Measurements from ENCODE around the gene CYB5R3.
A peak's percentile ranks its signal among the peaks of the same experiment; 100 is the strongest.
"Not testable (repeated sequence)": the region's sequence is repeated elsewhere in the genome, so short reads cannot be mapped to it uniquely, and the experiment has no call there.

CYB5R3 gene

DNA sequence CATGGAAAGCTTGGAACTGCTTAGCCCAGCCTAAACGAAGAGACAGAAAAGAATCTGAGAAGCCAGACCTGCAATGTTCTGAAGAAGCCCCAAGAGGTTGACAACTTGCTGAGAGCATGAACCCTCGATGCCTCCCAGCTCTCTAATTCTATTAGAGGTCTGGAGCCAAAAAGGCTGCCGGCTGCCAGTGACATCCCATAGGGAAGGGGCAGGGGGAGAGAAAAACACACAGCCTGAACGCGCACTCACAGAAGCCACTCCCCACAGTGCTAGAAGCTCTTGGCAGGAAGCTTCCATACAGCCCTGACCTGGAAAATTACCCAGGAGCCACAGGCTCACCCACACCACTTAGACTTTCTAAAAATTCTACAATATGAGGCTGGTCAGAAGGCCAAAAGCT, 52.9 kb downstream of the CYB5R3 start:
- DNase-seq, result no peak

DNA sequence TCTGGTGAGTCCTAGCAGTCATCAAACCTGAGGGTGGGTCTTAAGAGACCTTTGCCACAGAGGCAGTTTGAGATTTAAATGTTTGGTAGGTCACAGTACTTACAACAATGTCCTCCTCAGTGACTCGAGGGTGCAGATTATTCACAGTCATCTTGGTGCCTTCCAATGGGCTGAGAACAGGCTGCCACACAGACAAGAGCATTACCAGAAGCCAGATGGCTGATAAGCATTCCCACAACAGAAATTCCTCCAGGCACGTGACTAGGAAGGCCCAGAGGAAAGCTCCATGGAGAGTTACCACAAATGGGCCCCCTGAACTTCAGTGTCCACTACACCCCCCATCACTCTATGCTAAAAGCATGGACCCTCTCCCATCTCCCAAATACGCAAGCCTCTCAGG, 53.8 kb downstream of the CYB5R3 start:
- no peak for DNase-seq

DNA sequence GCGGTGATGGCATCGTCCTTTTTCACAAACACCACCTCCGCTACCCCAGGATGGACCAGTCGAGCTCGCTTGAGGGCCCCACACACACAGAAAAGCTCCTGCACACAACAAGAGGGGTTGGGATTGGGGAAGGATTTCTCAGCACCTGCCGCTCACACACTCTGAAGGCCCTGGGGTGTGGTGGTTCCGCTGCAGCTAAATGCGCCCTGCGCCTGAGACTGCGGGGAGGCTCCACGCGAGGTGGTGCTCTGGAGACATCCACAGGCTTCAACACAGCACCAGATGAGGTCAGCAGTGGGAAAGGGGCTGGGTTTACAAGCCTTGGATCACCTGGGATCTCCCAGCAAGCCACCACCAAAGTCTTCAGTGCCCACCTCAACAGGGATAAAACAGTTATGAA, 57.2 kb downstream of the CYB5R3 start:
- no peak for DNase-seq

DNA sequence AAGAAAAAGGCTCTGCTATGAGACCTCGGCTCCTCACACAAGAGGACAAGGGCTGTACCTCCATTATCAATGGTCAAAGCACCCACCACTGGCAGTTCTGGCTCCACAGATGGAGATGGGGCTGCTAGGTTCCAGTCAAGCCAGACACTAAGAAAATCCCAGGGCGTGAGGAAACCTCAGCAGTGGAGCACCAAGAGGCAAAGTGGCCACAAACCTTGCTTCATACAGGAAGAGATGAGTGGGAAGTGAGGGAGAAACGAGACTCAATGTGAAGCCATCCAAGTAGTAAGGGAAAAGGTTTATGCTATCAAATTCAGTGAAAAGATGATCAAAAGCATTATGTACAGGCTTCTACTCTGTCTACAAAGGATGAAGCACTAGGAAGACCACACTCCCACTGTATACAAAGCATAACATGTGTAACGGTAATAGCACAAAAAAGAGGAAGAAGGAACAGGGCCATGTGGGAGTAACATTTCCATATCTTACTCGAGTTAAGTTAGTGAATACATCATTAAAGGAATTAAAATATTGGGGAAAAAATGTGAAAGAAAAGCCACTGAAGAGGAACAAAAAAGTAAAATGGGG, 61.5 kb downstream of the CYB5R3 start:
- no peak for DNase-seq

DNA sequence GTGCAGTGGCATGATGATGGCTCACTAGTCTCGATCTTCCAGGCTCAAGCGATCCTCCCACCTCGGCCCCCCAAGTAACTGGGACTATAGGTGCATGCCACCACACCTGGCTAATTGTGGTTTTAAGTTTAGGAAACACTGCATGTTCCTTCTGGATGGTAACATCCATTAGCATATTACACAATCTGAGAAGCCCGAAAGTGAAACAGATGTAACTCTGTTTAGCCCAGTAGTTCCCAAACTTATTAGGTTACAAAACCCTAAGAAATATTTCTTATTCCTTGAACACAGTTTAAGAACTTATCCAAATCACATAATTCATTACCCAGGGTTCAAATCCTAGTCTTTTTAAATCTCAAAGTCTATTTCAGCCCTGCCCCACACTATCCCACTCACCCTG, 62.8 kb downstream of the CYB5R3 start:
- DNase-seq, result no peak

DNA sequence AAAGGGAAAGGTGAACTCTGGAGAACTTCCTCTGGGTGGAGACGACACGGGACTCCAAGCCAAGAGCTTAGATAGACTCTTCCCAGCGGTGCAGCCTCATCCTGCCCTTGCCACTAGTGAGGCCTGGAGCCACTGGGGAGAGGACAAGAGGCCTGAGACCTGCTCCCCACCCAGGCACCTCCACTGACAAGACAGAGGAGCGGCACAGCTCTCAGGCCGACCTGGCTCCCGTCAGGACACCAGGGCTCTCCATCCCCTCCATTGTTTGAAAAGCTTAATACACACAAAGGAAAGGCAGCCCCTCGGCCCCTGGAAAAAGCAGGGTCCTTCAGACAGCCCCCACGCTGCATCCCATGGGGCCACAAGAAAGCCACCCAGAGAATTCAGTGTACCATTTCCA, 64.1 kb downstream of the CYB5R3 start:
- DNase-seq, result no peak

DNA sequence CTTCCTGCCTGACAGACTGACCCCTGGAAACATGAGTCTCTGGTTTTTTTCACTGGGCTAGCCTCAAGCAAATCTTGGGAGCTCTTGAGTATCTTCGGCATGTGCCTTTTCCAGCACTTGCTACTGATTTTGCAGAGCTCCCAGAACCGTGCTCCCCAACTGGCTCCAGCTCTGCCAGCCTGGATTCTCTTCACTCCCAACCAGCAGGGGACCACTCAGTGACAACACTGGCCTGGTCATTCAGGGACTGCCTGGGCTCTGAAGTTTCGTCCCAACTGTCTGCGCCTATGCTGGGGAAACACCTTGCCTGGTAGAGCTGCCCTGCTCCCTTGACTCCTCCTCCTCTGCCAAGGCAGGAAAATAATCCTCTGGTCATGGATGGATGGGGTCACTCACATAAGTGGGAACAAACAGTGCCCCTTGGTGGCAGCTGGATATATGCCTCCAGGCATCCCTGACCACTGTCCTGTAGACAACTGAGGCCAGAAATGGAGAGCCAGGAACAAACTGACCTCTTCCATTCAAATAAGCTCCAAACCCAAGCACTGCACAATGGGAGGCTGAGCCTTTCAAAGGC, 64.7 kb downstream of the CYB5R3 start:
- no peak for DNase-seq

DNA sequence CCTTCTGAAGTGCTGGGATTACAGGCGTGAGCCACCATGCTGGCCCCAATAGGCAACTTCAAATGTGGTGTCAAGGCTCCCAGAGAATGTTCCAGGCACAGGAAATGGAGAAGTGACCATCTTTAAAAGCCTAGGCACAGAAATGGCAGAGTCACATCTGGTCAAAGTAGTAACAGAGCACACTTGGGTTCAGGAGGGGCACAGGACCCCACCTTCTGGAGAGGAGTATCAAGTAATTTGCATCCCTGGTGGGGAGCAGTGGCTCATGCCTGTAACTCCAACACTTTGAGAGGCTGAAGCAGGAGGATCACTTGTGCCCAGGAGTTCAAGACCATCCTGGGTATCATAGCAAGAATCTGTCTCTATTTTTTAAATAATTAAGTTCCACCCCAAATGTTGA, 66.2 kb downstream of the CYB5R3 start:
- DNase-seq, result no peak

DNA sequence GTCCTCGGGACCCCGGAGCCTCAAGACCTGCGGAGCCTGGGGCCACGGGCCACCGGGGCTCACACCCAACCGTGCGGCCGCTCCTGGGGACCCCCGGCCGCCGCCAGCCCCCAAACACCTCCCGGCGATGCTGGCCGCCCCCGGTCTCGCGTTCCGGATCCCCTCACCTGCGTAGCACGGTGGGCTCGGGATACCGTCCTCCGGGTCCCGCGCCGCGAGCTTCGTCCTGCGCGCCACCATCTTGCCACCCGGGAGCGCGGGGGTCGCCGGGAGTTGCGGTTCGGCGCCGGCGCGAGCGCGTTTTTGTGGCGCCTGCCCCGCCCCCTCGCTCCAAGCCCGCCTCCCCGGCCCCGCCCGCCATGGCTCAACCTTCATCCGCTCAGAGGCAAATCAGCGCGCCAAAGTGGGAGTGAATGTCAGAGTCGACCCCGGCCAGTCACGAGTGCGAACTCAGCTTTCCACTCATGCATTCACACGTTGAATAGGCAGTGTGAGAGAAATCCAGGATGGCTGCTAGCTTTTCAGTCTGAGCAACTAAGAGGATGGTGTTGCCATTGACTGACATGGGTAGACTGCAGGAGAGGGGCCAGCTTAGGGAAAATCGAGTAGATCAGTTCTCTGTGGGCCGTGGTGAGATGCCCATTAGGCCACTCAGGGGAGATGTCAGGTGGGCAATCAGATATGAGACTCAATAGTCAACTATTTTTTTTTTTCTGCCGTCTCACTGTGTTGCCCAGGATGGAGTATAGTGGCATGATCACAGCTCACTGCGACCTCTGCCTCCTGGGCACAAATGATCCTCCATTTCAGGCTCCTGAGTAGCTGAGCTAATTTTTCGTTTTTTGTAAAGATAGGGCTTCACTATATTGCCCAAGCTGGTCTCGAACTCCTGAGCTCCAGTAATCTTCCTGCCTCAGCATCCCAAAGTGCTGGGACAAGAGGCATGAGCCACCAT, 67.2 kb downstream of the CYB5R3 start:
- DNase-seq, result peak; percentile 53

DNA sequence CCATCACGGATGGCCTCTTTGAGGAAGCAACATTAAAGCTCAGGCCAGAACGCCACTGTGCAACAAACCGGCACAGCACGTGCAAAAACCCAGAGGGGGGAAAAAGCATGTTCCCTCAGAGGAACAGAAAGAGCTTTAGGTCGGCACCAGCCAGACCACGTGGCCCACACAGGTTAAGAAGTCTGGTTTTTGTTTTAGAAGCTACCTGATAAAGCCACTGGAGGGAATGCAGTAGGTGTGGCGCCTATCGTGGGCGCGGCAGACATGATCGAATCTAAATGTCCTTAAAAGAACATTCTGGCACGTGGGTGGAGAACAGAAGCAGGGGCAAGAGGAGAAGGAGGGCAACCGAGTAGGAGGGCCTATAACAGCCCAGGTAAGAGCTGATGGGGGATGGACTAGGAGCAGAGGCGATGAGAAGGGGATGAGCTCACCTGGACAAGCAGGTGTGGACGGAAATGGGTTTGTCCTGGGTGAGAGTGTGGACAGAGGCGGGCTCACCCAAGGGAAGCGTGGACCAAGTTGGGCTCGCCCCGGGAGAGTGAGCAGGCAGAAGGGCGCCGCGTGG, 67.9 kb downstream of the CYB5R3 start:
- not testable (repeated sequence) for DNase-seq

DNA sequence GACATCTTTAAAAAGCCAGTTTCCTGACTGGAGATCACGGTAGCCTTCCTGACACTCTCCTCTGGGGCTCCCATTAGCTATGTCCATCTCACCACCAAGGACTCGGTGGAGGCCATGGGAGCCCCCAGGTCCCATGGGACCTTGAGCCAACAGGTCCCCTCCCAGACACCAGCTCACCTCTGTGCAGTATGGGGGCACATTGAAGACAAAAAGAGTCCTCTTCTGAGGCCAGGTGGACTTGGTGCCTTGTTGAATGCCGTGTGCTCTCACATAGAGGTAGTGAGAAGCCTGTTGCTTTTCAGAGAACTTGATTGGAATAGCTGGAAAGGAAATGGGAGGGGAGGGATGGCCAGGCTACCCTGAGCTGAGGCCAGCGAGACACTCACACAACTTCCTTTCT, 69.2 kb downstream of the CYB5R3 start:
- DNase-seq, result not testable (repeated sequence)

DNA sequence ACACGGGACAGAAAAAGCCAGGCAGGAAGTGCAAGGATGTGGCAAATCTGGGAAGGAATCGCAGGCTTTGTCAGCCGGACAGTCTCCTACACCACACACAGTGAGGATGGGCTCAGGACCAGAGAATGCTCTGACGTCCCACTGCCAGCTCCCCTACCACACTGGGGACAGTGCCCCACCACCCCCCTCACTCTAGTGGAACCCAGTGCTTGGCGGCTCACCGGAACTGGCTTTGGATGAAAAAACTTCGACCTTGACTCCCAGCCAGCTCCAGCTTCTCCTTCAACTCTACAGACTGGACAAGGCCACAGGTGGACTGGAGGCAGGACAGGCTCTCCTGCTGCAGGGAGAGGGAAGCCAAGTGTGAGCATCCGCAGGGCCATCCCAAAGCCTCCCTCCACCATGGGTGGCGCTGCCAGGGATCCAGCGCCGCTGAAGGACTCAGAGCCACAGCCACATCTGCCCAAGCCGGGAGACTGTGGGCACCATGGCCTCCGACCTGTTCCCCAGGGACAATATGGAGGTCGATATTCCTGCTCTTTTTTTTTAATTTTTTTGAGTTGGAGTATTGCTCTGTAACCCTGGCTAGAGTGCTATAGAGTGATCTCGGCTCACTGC, 71.5 kb downstream of the CYB5R3 start:
- no peak for DNase-seq

DNA sequence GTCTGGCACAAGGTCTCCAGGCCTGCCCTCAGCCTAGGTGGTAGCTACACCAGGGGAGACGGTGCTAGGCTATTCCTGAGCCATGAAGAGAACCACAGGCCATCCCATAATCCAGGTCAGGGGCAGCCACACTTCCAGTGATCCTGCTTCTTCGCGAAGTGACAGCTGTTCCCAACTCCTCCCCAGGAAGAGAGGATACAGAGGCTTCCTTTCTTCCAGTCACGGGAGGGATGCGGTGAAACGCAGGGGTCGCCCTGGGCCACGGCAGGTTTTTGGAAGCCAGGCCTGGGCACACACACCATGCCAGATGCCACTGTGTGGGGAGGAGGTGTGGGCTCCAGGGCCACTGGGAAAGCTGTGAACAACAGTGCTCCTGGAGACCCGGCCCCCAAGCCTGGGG, 72.1 kb downstream of the CYB5R3 start:
- DNase-seq, result not testable (repeated sequence)

DNA sequence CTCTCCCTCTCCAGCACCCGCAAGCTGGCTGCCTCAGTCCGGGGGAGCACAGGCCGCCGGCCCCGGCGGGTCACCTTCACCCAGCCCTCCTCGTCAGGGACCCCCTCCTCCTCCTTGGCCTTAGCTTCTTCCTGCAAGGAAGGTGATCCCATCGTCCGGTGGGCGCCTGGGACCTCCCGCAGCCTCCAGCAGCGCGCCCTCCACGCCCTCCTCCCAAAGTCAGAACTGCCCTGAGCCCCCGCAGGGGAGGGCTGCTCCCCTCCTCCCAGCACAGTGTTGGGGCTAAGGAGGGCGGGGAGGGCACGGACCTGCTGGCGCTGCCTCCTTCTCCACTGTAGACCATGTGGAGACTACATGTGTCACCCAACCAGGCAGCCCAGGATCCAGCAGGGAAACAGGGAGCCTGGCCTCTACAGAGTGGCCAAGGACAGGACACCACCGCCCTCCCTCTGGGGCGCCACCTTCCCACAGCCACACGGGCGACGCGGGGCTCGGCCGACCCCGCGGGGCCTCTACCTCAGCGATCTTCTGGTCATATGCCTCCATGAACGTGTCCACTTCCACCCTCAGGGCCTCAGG, 73.1 kb downstream of the CYB5R3 start:
- DNase-seq, result not testable (repeated sequence)

DNA sequence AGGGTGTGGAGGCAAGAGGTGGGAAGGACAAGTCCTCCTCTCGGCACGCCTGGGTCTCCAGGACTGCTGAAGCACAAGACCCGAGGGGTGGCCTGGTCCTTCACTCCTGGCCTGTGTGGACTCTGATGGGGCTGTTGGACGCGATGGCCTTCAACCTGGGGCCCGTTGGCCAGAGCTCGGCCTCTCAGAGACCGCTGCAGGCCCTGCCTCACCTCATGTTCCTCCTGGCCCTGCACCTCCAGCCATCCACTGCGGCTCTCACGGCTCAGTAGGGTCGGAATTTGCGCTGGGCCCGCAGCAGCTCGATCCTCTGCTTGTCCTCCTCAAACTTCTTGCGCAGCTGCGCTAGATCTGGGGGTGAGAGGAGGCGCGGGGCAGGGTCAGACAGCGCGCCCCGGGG, 74.7 kb downstream of the CYB5R3 start:
- not testable (repeated sequence) for DNase-seq

DNA sequence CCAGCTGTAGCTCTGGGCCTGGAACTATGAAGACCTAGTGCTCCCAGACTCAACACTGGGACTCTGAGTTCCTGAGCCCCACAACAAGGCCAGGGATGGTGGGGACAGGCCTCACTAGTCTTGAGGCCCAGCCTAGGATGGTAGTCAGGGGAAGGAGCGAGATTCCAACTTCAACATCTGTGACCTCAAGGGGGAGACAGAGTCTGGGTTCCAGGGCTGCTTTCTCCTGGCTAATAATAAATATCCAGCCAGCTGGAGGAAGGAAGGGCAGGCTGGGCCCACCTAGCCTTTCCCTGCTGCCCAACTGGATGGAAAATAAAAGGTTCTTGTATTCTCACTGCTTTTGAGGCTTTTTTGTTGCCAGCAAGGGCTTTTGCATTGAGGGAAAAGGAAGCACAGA, 75.1 kb downstream of the CYB5R3 start:
- not testable (repeated sequence) for DNase-seq

DNA sequence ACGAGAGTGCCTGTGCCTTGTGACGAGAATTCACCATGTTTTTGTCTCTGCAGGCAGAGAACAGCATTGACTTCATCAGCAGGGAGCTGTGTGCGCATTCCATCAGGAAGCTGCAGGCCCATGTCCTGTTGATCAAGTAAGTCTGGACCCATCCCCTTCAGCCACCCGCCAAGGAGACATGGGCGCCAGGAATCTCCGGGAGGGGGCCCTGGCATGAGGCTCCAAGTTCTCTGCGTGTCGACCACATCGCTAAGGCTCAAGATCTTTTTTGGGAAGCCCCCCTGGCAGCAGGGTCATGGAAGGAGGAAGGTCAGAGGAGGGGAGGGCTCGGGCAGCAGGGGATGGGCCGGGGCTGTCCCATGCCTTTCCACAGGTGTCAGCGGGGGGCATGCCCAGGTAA, 78.1 kb downstream of the CYB5R3 start:
- not testable (repeated sequence) for DNase-seq

DNA sequence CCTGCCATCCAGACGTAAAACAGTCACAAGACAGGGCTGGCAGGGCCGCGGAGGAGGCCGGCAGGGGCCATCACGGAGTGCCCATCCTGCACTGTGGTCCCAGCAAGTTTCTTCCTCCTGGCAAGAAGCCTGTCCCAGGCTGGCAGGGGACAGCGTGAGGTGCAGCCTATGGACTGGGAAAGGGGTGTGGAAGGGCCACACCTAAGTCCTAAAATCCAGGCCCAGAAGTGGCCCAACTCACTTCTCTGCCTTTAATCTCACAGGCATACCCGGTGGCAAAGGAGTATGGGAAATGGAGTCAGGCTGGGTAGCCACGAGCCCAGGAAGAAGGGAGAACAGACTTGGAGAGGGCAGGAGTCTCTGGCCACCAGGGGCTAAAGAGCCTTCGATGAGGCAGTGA, 78.6 kb downstream of the CYB5R3 start:
- DNase-seq, result not testable (repeated sequence)

DNA sequence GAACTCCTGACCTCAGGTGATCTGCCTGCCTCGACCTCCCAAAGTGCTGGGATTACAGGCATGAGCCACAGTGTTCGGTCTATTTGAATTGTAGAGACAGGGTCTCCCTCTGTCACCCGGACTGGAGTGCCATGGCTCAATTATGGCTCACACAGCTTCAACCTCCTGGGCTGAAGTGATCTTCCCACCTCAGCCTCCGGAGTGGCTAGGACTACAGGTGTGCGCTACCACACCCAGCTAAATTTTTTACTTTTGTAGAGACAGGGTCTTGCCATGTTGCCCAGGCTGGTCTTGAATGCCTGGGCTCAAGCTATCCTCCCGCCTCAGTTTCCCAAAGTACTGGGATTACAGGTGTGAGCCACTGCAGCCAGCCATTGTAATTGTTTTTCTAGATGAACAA, 81.2 kb downstream of the CYB5R3 start:
- DNase-seq, result not testable (repeated sequence)
